ENCODE data around the gene SLC40A1. TPM values are rescaled to one million over a fixed set of nuclear protein-coding genes. Genes with fewer than 3 reads are reported as not detected.
"Not testable (repeated sequence)": the region's sequence is repeated elsewhere in the genome, so short reads cannot be mapped to it uniquely, and the experiment has no call there.

The SLC40A1 gene
- polyA plus RNA-seq, 5 donors, result 159 to 249 (median 227) TPM

DNA sequence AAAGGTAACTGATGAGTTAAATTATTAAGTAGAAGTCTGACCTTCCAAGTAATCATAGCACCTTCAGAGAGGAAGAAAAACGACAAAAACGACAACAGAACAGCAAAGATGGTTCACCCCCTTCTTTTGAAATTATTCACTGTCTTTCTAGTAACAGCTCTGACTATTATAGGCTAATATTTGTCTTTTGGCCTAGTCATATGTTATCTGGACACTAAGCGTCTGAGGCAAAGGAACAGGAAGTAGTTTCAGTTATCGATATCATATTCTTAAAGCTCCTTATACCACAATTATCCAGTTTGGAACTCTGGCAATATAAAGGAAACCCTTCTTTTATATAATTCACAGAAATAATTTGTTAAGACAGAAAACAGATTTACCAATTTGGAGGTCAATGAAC is 27.6 kb upstream of the SLC40A1 start:
- DNase-seq, result no peak

DNA sequence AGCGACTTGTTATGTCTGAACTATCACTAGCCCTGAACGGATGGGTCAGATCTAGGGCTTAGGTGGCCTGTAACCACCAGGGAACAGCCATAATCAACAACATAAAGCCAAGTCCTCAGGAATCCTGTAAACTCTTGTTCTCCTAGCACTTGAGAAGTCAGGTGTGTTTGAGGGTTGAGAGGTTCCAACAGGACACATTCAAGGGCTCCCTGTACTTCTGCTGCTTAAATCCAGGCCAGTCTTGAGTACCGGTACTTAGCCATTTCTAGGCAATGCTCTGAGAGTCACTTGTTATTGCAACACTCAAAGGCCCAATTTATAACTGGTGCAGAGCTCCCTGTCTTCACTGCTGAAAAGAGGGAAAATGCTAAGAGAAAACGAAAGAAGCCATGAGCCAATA is 21.6 kb upstream of the SLC40A1 start:
- peak; percentile 57 for DNase-seq

DNA sequence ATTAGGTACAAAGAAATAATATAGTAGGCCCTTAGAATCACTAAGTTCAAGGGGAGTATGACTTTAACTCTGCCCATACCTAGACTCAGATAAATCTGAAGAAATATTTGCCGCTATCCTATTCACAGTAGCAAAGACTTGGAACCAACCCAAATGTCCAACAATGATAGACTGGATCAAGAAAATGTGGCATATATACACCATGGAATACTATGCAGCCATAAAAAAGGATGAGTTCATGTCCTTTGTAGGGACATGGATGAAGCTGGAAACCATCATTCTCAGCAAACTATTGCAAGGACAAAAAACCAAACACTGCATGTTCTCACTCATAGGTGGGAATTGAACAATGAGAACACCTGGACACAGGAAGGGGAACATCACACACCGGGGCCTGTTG is 21.1 kb upstream of the SLC40A1 start:
- DNase-seq, result not testable (repeated sequence)

DNA sequence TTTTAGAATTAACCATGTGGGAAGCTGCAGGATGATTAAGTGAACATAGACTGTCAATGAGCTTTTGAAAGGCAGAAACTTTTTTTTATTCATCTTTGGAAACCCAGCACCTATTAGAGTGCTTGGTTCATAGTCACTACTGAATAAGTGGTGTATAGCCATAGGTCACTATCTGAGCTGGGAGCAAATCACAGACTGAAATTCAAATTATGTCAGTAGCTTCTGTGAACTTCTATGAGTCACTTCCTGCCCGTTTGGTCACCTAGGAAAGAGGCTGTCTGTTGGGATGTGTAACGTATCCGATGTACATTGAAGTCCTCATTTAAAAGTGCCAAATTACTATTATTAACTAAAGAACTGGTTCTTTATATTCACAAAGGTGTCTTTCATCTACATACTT is 20.5 kb upstream of the SLC40A1 start:
- DNase-seq, result no peak

DNA sequence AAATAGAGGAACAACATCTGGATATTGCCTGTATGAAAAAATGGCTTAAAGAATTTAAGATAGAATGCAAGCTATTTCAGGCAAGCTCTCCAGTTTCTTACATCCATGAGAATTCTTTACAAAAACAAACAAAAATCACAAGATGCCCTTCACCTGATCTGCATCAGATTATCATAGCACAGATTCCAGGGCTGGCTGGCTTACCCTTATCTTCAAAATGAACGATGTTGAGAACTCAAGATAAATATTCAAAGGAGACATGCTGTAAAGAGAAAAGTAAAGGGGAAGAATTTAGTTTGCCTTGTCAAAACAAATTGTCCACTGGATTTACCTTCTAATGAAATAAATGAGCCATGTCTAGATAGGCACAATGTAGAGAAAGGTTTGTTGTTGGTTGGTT is 18.7 kb upstream of the SLC40A1 start:
- no peak for DNase-seq

DNA sequence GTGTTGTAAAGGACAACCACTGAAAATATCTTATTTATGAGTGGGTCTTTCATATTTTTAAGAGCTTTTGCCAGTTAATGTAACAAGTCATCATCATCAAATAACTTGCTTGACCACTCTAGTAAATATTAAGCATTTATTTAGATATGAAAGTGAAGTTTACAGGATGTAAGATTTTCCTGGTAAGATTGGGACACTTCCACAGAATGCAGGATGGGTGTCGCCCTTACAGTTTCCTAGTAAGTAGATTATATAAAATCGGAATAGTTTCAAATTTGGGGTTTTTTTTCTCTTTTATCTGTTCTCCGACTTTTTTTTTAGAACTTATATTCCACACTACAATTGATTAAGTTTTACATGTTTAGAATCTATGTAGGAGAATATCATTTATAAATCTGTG is 14.8 kb upstream of the SLC40A1 start:
- no peak for DNase-seq

- no peak for DNase-seq
Measured at GRCh38 chr2:189594305-189594704, 13.7 kb upstream of the SLC40A1 start.

DNA sequence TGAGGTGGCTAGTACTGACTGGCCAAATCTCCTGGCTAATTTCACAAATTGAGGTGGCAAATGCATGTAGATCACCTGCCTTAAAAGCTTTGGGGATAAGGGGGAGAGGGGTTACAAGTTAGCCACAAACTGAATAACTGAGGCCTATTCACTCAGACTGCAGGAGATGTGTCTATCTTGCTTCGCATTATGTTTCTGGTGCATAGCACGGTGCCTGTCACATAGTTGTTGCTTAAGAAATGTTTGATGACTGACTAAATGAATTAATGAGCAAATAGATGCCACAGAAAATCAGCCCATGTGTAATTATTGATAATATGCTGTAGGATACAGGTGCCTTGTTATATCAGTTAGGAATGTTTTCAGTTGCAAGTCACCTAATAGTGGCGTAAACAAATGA is 12.5 kb upstream of the SLC40A1 start:
- no peak for DNase-seq

DNA sequence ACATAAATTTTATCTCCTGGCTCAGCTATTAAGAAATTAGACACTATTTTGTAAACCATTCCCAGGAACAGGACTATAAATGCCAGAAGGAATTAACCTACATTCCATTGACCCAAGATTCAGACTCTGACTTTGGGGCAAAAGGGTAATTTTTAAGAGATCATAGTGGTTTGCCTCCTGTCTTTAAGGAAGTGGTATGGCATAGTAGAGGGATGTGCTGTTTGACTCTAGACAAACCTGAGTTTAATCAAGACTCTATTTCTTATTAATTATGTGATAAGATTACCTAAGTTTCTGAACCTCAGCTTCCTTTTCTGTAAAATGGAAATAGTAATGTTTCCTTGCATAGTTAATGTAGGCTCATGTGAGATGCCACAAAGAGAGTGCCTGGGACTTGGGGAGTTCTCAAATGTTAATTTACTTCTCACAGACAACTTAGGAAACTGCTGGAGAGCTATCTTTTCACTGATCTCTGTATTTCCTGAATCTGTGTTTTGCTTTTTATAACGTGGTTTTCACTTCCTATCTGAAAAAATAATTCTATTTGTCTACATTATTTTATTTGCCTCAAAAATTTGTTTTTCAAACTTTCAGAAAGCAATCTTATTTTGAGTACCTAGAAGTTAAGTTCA is 11.9 kb upstream of the SLC40A1 start:
- DNase-seq, result no peak

- no peak for DNase-seq
Measured at GRCh38 chr2:189587780-189588179, 7.2 kb upstream of the SLC40A1 start.

- no peak for DNase-seq
Measured at GRCh38 chr2:189585226-189585756, 4.7 kb upstream of the SLC40A1 start.

DNA sequence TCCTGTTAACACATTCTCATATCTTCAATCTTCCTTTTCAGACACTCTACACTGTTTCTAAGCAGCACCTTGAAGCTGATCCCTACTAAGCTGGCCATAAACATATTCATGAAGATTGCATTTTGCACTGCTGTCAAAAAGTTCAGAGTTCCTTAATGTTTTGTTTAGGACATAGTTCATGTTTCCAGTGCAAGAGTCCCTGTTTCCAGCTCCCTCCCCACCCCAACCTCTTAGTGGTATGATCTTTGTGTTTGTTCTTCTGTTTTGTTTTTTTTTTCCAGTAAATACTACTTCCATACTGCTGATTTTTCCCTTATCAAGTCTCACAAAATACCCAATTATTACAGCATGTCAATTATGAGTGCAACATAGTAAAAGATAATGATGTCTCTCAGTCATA is 4.1 kb upstream of the SLC40A1 start:
- DNase-seq, result no peak

DNA sequence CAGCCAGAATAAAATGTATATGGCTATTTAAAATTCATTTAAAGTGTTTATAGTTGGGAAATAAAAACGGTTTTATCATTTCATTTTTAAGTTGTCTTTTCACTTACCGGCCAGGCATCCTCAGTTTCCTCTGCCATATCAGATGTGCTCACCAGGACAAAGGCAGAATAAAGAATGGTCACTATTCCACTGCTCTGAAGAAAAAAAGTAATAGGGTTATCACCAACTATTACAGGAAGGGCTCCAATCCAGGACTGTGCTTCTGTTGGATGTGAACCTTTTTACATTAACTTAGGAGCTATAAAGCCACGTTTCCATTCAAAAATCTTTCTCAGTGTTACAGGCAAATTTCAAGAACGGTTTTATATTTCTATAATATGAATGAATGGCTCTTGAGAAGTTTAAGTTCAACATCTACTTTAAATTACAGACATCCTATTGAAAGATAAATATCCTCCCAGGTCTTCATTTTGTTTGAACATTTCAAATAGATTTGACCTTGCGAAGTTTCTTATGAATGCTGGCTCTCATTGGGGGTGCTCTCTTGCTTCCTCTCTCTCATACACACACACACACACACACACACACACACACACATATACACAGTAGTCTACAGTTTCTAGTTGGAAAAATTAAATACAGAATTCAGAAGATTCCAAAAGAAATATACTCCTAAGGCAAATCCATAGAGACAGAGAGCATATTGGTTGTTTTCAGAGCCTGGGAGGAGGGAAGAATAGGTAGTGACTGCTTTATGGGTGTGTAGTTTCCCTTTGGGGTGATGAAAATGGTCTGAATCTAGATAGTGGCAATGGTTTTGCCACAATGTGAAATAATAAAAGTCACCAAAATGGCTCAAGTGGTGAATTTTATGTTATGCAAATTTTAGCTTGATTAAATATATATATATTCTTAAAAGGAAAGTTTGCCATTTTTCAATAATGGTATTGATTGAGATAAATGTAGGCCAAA is 2.9 kb upstream of the SLC40A1 start:
- no peak for DNase-seq

GRCh38 chr2:189582809-189583192 is 2.2 kb upstream of the SLC40A1 start:
- DNase-seq, result no peak

DNA sequence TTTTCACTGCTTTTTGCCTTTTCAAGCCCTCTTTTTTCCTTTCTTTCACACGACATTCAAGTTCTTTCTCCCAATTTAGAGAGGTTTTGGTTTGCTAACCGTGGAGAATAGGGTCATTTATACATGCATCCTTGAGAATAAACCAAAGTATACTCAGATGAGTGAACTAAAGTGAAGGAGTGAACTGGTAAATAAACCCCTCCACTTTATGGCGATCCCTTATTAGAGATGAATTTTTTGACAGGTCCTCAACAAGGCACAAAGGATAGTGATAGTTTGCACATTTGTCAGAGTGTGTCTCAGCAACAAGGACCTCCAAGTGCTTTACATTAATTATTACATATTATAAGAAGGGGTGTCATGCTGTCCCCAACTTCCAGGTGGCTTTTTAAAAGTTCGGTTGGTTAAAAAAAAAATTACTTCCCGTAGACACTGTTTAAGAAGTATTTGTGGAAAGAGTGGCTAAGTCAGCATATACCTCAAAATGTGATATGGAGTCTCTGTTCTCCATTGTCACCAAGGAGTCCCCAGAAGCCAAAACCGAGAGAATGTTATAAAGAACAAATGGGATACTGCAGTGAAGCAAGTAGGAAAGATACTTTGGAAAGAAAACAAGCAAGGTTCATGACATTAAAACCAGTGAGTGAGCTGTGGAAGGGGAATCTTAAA is 1.7 kb upstream of the SLC40A1 start:
- DNase-seq, result no peak

DNA sequence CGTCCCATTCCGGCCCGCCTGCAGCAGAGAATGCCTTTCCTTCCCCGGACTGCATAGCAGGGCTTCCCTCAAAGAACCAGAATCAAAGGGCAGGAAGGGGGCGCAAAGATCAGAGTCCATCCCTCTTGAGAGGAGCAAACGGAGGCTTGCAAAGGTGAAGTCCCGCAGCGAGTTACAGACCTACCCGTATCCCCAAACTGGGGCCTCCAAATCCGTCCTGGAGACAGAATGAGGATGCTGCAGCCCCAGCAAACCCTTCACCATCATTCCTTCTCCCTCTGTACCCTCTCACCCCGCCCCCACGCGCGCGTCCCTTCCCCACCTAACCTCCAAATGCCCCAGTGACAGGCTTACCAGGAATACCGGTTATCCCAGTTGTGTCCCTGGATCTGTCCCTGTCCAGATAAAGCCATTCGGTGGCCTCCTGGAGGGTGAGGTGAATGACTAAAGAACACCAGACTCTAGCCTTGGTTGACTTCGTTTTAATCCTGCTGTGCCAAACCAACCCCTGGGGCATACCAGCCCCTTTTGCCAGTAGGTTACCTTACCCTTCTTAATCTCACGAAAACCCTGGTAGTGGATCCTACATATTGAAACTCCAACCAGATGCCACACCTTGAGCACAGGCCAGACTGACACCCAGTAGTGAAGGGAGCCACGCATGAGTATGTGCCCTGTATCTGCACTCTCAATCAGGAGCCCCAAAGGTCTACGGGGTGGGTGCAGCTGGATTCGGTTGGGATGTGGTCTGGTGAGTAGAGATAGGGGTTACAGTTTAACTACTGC is 961 bp upstream of the SLC40A1 start:
- DNase-seq, result no peak

- no peak for DNase-seq
Measured at GRCh38 chr2:189580241-189580651, 340 bp downstream of the SLC40A1 start.

- peak; percentile 51 to 64 for DNase-seq
Measured at GRCh38 chr2:189579585-189580186, 900 bp downstream of the SLC40A1 start.

- DNase-seq, result no peak
Measured at GRCh38 chr2:189578272-189578950, 2.2 kb downstream of the SLC40A1 start.

DNA sequence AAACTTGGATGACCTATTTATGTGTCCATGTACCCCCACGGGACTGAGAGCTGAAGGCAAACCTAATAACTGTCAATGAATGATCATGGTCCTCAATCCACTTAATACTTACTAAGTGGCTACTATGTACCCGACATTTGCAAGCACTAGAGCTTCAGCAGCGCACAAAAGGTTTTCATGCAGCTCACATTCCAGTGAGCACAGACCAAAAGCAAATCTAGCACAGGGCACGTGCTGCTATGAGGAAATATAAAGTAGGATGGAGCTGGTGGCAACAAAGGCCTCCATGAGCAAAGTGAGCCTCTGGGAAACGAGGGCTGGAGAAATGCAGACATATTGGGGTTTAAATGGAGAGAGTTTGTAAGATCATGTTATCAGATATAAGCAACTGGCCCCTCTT is 3.5 kb downstream of the SLC40A1 start:
- DNase-seq, result no peak

GRCh38 chr2:189576396-189576795 is 4.2 kb downstream of the SLC40A1 start:
- DNase-seq, result no peak
